Breast epithelium (tissue), 4 donors: ENCODE data around the gene SLC6A3. TPM values are rescaled to one million over a fixed set of nuclear protein-coding genes. Genes with fewer than 3 reads are reported as not detected.

Source experiments
- DNase-seq, 2 donors: peaks; one replicate each; pipeline ENCODE4 v3.0.0-alpha.2; 2019; ENCODE audit warnings: low spot score in 2 of 2
- H3K27ac ChIP-seq, 2 donors: fragments of 200-600 bp; sonication (generic) in 1 of 2; one replicate each; pipeline ENCODE4 v1.5.1; 2016 to 2019; ENCODE audit warnings: mild to moderate bottlenecking in 1 of 2
- H3K27me3 ChIP-seq, 2 donors: fragments of 200-600 bp; sonication (generic) in 1 of 2; one replicate each; pipeline versions ENCODE4 v1.5.1 to v1.6.0; 2017 to 2019; ENCODE audit warnings: control low read depth in 1 of 2, mild to moderate bottlenecking in 1 of 2
- H3K36me3 ChIP-seq: fragments of 200-600 bp; one replicate; pipeline ENCODE4 v1.5.1; 2019
- H3K4me1 ChIP-seq, 2 donors: fragments of 200-600 bp; sonication (generic); one replicate each; pipeline ENCODE4 v1.5.1; 2016 to 2019; ENCODE audit warnings: control low read depth in 1 of 2
- H3K4me3 ChIP-seq, 3 donors: fragments of 200-600 bp; sonication (generic); 1 replicate in 2 of 3; 2 replicates in 1 of 3; pipeline ENCODE4 v1.5.1; 2016 to 2019; ENCODE audit warnings: mild to moderate bottlenecking in 3 of 3, moderate library complexity in 2 of 3
- H3K9me3 ChIP-seq, 2 donors: fragments of 200-600 bp; sonication (generic) in 1 of 2; one replicate each; pipeline ENCODE4 v1.5.1; 2016 to 2019; ENCODE audit warnings: control low read depth in 1 of 2
- POLR2A ChIP-seq: fragments of 450-650 bp; IDR thresholded peaks from one replicate; pipeline ENCODE4 v1.6.1; 2016; ENCODE audit warnings: antibody characterized with exemption, mild to moderate bottlenecking, moderate library complexity
- POLR2AphosphoS5 ChIP-seq, 3 donors: sonication (generic); formaldehyde crosslinking; IDR thresholded peaks; one replicate each; pipeline ENCODE4 v1.6.1; 2017; ENCODE audit warnings: antibody characterized with exemption in 3 of 3
- intact Hi-C: fragments of 100-400 bp; cut with DNase I; formaldehyde crosslinking; loops from one replicate; pipeline ENCODE4 v1.15.1; 2023; ENCODE audit warnings: low total_unique reads
- total RNA-seq, 3 donors: library from RNA; depleted of rRNA; stranded (reverse); fragments of >200 nt; gene quantifications; one replicate each; pipeline ENCODE4 v1.1.0, GENCODE V29; 2016
- TF ChIP-seq, protein P1 (sequence below), 3 donors: fragments of 450-650 bp; IDR thresholded peaks; one replicate each; pipeline ENCODE4 v1.5.1; 2016 to 2017; ENCODE audit warnings: antibody characterized with exemption in 3 of 3, mild to moderate bottlenecking in 3 of 3, moderate library complexity in 3 of 3

Gene SLC6A3
- total RNA-seq, 3 donors from 2014 or later: under 0.01 to 0.32 (median 0.15) TPM

DNA sequence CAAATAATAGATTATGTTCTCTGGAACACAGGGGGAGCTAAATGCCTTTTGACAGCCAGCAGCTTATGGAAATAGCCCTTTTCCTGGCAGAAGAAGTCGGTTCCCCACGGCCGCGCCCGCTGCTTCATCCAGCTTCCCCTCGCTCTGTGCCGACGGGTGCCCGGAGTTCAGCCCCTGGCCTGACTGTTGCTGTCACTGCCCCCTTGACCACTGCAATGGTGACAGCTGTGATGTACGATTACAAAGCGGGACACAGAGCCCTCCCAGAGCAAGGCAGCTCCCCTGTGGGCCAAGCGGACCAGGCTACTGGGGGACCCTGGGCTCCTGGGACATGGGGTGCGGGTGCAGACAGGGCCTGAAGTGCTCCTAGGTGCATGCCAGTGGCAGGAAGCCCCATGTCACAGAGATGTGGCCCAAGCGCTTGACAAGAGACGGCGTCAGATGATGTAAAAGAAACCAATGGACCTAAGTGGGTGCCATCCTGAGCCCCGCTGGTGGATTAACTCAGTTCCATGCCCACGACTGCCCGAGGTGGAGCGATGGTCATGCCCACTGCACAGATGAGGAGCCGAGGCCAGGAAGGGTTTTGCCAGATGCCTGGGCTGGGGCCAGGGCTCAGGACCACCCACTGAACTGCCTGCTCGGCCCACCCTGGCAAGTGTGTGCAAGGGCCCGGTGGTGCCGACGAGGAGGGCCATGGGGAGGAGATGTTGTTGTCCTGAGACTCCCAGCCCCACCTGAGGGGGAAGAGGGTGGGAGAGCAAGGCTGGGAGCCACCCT, 87.1 kb downstream of the SLC6A3 start:
- peaks cover 0 to 70% of the 10 kb centered on the region in 2 donors for H3K27me3 ChIP-seq

DNA sequence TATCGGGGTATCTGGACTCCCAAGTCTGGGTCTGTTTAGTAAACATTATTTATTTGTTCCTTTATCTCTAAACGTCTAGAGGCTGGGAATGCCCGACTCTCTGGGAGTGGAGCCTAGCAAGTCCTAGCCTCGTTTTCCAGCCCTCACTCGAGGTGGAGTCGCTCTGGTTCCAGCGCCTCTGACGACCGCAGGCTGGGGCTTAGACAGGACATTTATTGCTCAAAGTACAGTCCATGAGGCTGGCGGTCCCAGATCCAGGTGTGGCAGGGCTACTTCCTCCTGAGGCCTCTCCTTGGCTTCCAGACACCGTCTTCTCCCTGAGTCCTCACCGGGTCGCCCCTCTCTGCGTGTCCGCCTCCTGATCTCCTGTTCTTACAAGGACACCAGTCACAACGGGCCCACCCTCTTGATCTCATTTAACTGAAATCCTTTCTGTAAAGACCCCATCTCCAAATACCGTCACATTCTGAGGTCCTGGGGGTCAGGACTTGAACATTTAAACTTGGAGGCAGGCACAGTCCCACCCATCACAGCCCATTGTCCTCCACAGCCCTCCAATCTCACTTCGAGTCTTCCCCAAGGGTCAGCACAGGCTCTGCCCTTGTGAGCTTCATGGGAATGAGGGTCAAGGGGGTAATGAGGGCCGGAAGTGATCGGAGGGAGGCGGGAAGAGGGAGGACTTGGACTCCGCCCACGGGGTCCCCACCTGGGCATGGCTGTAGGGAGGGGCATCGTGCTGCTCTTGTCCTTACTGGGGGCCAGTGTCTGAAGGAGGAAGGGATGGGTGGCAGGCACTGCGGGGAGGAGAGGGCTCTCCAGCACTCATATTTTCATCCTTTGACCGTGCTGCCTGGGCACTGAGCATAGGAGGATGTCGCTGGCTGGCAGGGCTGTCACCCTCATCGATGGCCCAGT, 88.1 kb downstream of the SLC6A3 start:
- intact Hi-C loops: no loop called here
- H3K4me1 ChIP-seq: no peaks in the 10 kb centered on the region
- DNase-seq: no peak
- H3K27me3 ChIP-seq: peaks cover 0 to 63% of the 10 kb centered on the region in 2 donors
- H3K9me3 ChIP-seq: no peaks in the 10 kb centered on the region
- no peak overlapping the region for H3K27ac ChIP-seq
- TF ChIP-seq POLR2AphosphoS5 (IDR thresholded peaks at IDR 0.05) (no peak), POLR2A (no peak)
- TF ChIP-seq, protein P1, sequence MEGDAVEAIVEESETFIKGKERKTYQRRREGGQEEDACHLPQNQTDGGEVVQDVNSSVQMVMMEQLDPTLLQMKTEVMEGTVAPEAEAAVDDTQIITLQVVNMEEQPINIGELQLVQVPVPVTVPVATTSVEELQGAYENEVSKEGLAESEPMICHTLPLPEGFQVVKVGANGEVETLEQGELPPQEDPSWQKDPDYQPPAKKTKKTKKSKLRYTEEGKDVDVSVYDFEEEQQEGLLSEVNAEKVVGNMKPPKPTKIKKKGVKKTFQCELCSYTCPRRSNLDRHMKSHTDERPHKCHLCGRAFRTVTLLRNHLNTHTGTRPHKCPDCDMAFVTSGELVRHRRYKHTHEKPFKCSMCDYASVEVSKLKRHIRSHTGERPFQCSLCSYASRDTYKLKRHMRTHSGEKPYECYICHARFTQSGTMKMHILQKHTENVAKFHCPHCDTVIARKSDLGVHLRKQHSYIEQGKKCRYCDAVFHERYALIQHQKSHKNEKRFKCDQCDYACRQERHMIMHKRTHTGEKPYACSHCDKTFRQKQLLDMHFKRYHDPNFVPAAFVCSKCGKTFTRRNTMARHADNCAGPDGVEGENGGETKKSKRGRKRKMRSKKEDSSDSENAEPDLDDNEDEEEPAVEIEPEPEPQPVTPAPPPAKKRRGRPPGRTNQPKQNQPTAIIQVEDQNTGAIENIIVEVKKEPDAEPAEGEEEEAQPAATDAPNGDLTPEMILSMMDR (IDR thresholded peaks at IDR 0.05): no peak
- no peak overlapping the region for H3K4me3 ChIP-seq
- no peaks in the 10 kb centered on the region for H3K36me3 ChIP-seq

More for the DNA sequence above, 87.1 kb downstream of the SLC6A3 start:
- no peak overlapping the region for H3K27ac ChIP-seq
- no peak for DNase-seq
- no peaks in the 10 kb centered on the region for H3K36me3 ChIP-seq
- TF ChIP-seq POLR2A: no peak
- TF ChIP-seq, protein P1 (IDR thresholded peaks at IDR 0.05): no peak
- no peak for TF ChIP-seq POLR2AphosphoS5 (IDR thresholded peaks at IDR 0.05)
- no peak overlapping the region for H3K4me3 ChIP-seq
- H3K4me1 ChIP-seq: no peaks in the 10 kb centered on the region
- no peaks in the 10 kb centered on the region for H3K9me3 ChIP-seq
- intact Hi-C loops: no loop called here

DNA sequence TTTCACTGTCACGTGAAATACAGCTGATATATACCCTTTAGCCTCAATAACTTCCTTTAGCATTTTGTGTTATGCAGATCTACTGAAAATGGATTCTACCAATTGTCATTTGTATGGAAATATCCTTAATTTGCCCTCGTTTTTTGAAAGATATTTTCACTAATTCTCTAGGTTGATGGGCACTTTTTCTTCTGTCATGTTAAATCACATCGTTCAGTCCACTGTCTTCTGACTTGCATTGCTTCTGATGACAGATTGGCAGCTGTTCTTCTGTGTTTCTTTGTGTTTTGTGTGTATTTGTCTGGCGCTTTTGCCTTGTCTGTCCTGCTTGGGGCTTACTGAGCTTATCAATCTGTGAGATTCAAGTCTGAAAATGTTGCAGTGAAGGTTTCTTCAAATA, 90.7 kb downstream of the SLC6A3 start:
- TF ChIP-seq, protein P1 (IDR thresholded peaks at IDR 0.05): no peak
- TF ChIP-seq POLR2AphosphoS5 (IDR thresholded peaks at IDR 0.05) (no peak), POLR2A (no peak)
- Histone ChIP-seq H3K4me3 (no peak overlapping the region), H3K9me3 (no peaks in the 10 kb centered on the region), H3K27me3 (peaks cover 0 to 43% of the 10 kb centered on the region in 2 donors), H3K36me3 (no peaks in the 10 kb centered on the region), H3K4me1 (no peaks in the 10 kb centered on the region), H3K27ac (no peak overlapping the region)
- no peak for DNase-seq
- intact Hi-C loops: no loop called here

DNA sequence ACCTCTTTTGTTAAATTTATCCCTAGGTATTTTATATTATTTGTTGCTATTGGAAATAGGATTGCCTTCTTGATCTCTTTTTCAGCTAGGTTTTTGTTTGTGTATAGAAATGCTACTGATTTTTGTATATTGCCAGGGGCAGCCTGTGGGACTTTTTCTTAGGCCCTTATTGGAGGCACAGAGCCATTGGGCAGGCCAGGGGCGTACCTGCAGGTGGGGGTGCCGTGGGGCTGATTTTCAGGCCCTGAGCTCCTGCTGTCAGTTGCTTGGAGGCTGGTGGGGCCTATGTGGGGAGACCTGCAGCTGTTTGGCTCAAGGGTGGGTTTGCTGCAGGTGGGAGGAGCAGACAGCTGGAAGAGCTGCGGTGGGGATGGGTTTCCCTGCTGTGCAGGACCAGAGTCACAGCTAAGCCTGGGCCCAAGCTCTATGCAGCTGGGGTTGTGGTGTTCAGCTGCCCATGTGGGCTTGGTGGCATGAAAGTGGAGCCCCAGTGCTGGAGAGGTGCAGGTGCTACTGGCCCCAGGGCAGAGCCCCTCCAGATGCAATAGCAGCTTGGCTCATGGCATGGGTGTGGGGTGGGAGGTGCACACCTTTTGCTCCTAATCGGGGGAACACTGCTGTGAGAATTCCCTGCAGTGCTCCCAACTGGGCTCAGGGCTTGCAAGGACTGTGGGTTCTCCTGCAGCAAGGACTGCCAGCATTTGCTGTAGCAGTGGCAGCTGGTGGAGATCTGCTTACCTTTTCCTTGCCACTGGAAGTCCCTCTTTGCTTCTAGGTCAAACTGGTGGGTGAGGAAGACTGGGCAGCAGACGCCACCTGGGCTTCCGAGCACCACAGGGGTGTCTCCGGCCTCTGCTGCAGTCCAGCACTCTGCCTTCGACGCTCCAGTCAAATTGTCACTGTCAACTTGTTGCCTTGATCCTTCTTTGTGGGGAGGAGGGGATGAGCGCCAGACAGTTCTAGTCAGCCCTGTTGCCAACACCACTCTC, 92.7 kb downstream of the SLC6A3 start:
- intact Hi-C loops: loop anchor here (1.0 kb wide), 1 partner anchor 21 kb away; no protein-coding TSS in a partner anchor
- Histone ChIP-seq H3K4me3 (no peak overlapping the region), H3K9me3 (no peaks in the 10 kb centered on the region), H3K27ac (no peak overlapping the region), H3K36me3 (no peaks in the 10 kb centered on the region), H3K4me1 (no peaks in the 10 kb centered on the region), H3K27me3 (peaks cover 0 to 22% of the 10 kb centered on the region in 2 donors)
- DNase-seq: no peak
- TF ChIP-seq POLR2AphosphoS5 (IDR thresholded peaks at IDR 0.05) (no peak), POLR2A (no peak)
- TF ChIP-seq, protein P1 (IDR thresholded peaks at IDR 0.05): no peak
